Activated T-cell treated with anti-CD3 and anti-CD28 coated beads, Interleukin-2, amount 50 U/mL, for 24 hours (primary cell): Measurements from ENCODE around the gene TENT4A.

Source experiments
- DNase-seq: peaks from one replicate; pipeline ENCODE4 v3.0.0-alpha.2; 2020
- H3K27ac Mint-ChIP-seq: 2 replicates; pipeline ENCODE4 v1.8.0; 2020; ENCODE audit warnings: mild to moderate bottlenecking, mixed read lengths
- H3K27me3 Mint-ChIP-seq: 2 replicates; pipeline ENCODE4 v1.8.0; 2020; ENCODE audit warnings: mixed read lengths
- H3K36me3 Mint-ChIP-seq: 2 replicates; pipeline ENCODE4 v1.8.0; 2020; ENCODE audit warnings: low read depth, mixed read lengths
- H3K4me1 Mint-ChIP-seq: 2 replicates; pipeline ENCODE4 v1.8.0; 2020; ENCODE audit warnings: low read depth, mixed read lengths
- H3K4me3 Mint-ChIP-seq: 2 replicates; pipeline ENCODE4 v1.8.0; 2020; ENCODE audit warnings: mild to moderate bottlenecking, moderate library complexity, mixed read lengths
- H3K9me3 Mint-ChIP-seq: 2 replicates; pipeline ENCODE4 v1.8.0; 2020; ENCODE audit warnings: mixed read lengths

TENT4A gene

DNA sequence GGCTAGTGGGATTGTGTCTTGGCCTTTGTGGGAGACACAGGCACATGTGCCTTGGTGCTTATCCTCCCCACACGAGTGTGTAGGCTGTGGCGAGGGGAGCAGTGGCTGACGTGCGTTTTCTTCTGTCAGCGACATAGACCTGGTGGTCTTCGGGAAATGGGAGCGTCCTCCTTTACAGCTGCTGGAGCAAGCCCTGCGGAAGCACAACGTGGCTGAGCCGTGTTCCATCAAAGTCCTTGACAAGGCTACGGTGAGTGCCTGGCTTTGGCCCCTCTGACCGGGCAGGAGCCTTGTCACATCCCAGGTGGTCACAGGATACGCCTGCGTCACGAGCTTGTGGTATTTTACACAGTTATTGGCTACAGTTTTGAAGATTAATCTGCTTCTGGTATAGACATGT, 26.4 kb downstream of the TENT4A start:
- no peaks in the 10 kb centered on the region for H3K9me3 Mint-ChIP-seq
- peaks cover 93% of the 10 kb centered on the region for H3K36me3 Mint-ChIP-seq
- DNase-seq: no peak
- no peaks in the 10 kb centered on the region for H3K27me3 Mint-ChIP-seq
- H3K27ac Mint-ChIP-seq: peak overlapping the region; percentile 72
- H3K4me1 Mint-ChIP-seq: peaks cover 38% of the 10 kb centered on the region
- no peak overlapping the region for H3K4me3 Mint-ChIP-seq

- H3K9me3 Mint-ChIP-seq: no peaks in the 10 kb centered on the region
- H3K4me3 Mint-ChIP-seq: no peak overlapping the region
- no peaks in the 10 kb centered on the region for H3K27me3 Mint-ChIP-seq
- H3K4me1 Mint-ChIP-seq: peaks cover 36% of the 10 kb centered on the region
- peaks cover 96% of the 10 kb centered on the region for H3K36me3 Mint-ChIP-seq
- peak overlapping the region; percentile 56 for H3K27ac Mint-ChIP-seq
- DNase-seq: no peak
Observed at GRCh38 chr5:6740586-6741150, 27.4 kb downstream of the TENT4A start.

DNA sequence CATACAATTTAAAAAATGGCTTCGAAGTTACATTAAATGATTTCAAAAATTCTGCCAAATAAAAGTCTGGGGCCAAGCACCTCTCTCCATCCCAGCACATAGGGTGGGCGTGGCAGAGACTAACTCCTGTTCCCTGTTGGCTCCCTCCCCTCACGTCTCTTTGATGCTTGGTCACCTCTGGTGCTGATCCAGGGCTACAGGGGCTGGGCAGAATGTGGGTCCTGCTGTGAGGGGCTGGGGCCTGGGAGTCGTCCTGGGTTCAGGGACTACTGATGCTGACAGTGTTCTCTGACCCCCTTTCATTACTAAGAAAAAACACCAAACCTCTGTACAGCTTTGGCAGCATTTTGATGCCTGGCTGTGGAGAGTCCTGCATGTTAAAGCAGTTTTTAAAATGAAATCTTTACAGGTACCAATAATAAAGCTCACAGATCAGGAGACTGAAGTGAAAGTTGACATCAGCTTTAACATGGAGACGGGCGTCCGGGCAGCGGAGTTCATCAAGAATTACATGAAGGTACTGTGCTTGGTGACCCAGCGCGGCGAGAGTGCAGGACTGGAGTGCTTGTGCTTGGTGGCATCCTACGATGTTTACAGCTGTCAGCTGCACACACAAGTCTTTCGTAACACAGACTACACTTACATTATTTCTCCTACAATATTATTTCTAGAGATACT, 29.0 kb downstream of the TENT4A start:
- Mint-ChIP-seq H3K4me1 (peaks cover 21% of the 10 kb centered on the region), H3K9me3 (no peaks in the 10 kb centered on the region), H3K4me3 (no peak overlapping the region), H3K36me3 (peaks cover 98% of the 10 kb centered on the region), H3K27me3 (no peaks in the 10 kb centered on the region), H3K27ac (peak overlapping the region; percentile 86)
- DNase-seq: no peak

DNA sequence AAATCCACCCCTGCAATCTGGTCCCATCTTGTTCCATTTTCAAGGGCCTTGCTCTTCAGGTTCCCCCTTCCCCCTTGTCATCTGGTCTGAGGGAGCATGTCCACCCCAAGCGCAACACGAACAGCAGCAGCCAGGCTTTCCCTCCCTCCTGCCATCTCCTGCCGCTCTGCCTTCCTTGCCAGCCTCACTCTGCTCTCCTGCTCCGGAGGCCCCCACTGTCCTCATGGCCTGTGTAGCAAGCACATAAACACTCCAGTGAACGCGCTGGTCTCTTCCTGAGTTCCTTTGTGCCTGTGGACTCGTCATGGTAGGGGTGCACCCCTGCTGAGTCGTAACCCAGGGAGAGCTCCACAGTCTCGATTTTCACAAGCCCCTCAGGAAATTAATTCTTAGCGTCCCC, 29.9 kb downstream of the TENT4A start:
- no peaks in the 10 kb centered on the region for H3K9me3 Mint-ChIP-seq
- H3K4me1 Mint-ChIP-seq: peaks cover 16% of the 10 kb centered on the region
- peaks cover 98% of the 10 kb centered on the region for H3K36me3 Mint-ChIP-seq
- no peaks in the 10 kb centered on the region for H3K27me3 Mint-ChIP-seq
- no peak for DNase-seq
- H3K4me3 Mint-ChIP-seq: no peak overlapping the region
- peak overlapping the region; percentile 51 for H3K27ac Mint-ChIP-seq

DNA sequence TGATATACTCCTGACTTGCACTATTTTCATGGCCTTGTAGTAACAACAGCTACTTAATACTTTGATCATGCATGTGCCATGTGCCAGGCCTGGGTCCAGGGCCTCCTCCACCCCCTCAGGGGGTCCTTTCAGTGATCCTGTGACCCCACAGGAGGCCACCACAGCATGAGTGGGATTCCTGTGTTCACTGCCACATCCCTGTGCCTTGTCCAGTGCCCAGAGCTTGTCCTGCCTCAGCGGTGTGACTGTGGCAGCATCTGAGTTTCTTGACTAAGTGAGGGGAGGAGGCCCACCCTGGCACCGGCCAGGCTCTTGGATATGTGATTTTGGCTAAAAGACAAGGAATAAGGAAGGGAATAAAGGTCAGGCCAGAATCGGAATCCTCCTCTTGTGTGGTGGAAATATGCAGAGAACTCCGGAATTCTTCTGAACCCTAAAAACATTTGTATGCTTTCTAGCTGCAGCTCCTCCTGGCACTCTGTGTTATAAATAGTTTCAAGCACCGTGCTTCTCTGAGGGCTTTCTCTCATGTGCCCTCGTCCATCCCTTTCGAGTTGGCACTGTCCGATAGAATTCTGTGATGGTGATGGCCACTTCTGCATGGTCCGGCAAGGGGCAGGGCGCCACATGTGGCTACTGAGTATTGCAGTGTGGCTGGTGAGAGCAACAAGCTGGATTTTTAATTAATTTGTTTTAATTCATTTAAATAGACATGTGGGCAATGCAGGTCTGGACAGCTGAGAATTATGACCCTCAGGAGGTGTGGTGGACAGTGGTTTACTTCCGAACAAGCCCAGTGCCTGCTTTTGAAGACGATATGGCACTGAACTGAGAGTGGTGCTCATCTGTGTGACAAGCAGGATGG, 31.8 kb downstream of the TENT4A start:
- Mint-ChIP-seq H3K27ac (peak overlapping the region; percentile 26), H3K4me1 (peaks cover 10% of the 10 kb centered on the region), H3K36me3 (peaks cover 97% of the 10 kb centered on the region), H3K9me3 (no peaks in the 10 kb centered on the region), H3K4me3 (no peak overlapping the region), H3K27me3 (no peaks in the 10 kb centered on the region)
- DNase-seq: no peak

GRCh38 chr5:6745706-6746222, 32.5 kb downstream of the TENT4A start:
- H3K9me3 Mint-ChIP-seq: no peaks in the 10 kb centered on the region
- peak; percentile 16 for DNase-seq
- H3K4me1 Mint-ChIP-seq: peaks cover 10% of the 10 kb centered on the region
- H3K4me3 Mint-ChIP-seq: no peak overlapping the region
- H3K27me3 Mint-ChIP-seq: no peaks in the 10 kb centered on the region
- H3K27ac Mint-ChIP-seq: peak overlapping the region; percentile 26
- peaks cover 97% of the 10 kb centered on the region for H3K36me3 Mint-ChIP-seq

DNA sequence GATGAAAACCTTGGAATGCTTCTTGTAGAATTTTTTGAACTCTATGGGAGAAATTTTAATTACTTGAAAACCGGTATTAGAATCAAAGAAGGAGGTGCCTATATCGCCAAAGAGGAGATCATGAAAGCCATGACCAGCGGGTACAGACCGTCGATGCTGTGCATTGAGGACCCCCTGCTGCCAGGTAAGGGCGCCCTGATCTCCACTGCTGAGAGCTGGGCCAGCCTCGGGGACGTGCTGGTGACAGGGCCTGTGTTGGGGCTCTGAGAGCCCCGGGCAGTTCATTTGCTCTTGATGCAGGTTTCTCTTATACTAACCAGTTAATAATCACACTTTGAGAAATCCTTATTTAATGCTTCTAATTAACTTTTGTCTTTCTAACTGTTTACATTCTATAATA, 33.0 kb downstream of the TENT4A start:
- DNase-seq: no peak
- Mint-ChIP-seq H3K27me3 (no peaks in the 10 kb centered on the region), H3K27ac (no peak overlapping the region), H3K4me1 (peaks cover 10% of the 10 kb centered on the region), H3K4me3 (no peak overlapping the region), H3K36me3 (peaks cover 97% of the 10 kb centered on the region), H3K9me3 (no peaks in the 10 kb centered on the region)

- Mint-ChIP-seq H3K9me3 (no peaks in the 10 kb centered on the region), H3K4me3 (no peak overlapping the region), H3K27me3 (no peaks in the 10 kb centered on the region), H3K36me3 (peaks cover 96% of the 10 kb centered on the region), H3K4me1 (peaks cover 10% of the 10 kb centered on the region), H3K27ac (no peak overlapping the region)
- DNase-seq: no peak
Observed at GRCh38 chr5:6747103-6747502, 33.9 kb downstream of the TENT4A start.

DNA sequence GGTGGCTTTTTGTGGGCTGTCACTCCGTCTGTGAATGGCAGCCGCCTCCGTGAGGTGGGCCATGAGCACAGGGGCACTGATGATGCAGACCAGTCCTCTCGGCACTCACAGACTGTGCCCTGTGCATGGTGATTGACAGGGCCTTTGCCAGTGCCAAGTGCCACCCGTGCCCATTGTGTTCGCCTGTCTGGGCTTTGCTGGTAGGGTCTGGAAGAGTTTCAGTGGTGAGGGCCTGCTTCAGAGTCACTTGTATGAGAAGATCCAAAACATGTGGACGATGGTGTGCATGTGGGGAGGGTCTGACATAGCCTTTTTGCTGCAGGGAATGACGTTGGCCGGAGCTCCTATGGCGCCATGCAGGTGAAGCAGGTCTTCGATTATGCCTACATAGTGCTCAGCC, 34.9 kb downstream of the TENT4A start:
- H3K36me3 Mint-ChIP-seq: peaks cover 96% of the 10 kb centered on the region
- no peak overlapping the region for H3K4me3 Mint-ChIP-seq
- H3K27me3 Mint-ChIP-seq: no peaks in the 10 kb centered on the region
- H3K4me1 Mint-ChIP-seq: peaks cover 10% of the 10 kb centered on the region
- H3K27ac Mint-ChIP-seq: no peak overlapping the region
- H3K9me3 Mint-ChIP-seq: no peaks in the 10 kb centered on the region
- DNase-seq: no peak

DNA sequence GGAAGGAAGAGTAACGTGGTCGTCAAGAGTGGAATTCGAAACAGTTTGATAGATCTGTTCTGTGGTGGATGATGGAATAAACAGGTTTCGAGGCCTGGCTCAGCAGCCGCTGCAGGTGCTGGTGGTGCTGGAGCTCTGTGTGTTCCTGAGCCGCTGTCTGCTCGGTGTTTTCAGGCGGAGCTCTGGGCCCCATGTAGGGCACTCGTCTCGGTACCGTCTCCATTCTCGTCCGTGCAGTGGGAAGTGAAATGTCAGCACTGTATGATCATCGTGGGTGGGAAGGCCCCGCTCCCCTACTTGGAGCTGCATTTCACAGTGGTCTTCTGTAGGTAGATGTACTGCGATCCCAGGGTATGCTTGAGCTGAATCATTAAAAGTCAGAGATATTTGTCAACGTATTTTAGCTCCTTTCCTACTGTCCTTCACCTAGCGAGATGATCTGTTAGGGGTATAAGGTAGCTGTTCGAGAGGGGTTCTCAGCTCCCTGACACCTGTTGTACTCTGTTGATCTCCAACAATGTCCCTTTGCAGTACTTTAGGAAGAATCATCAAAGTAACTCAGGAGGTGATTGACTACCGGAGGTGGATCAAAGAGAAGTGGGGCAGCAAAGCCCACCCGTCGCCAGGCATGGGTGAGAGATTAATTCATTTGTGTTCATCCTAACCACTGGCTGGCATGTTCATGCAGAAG, 35.9 kb downstream of the TENT4A start:
- peaks cover 10% of the 10 kb centered on the region for H3K4me1 Mint-ChIP-seq
- H3K9me3 Mint-ChIP-seq: no peaks in the 10 kb centered on the region
- no peaks in the 10 kb centered on the region for H3K27me3 Mint-ChIP-seq
- peaks cover 97% of the 10 kb centered on the region for H3K36me3 Mint-ChIP-seq
- peak; percentile 14 for DNase-seq
- no peak overlapping the region for H3K4me3 Mint-ChIP-seq
- peak overlapping the region; percentile 35 for H3K27ac Mint-ChIP-seq

GRCh38 chr5:6750142-6750840, 37.1 kb downstream of the TENT4A start:
- no peaks in the 10 kb centered on the region for H3K9me3 Mint-ChIP-seq
- H3K4me3 Mint-ChIP-seq: no peak overlapping the region
- peaks cover 97% of the 10 kb centered on the region for H3K36me3 Mint-ChIP-seq
- no peak overlapping the region for H3K27ac Mint-ChIP-seq
- H3K4me1 Mint-ChIP-seq: peaks cover 5% of the 10 kb centered on the region
- DNase-seq: peak; percentile 12
- H3K27me3 Mint-ChIP-seq: no peaks in the 10 kb centered on the region

DNA sequence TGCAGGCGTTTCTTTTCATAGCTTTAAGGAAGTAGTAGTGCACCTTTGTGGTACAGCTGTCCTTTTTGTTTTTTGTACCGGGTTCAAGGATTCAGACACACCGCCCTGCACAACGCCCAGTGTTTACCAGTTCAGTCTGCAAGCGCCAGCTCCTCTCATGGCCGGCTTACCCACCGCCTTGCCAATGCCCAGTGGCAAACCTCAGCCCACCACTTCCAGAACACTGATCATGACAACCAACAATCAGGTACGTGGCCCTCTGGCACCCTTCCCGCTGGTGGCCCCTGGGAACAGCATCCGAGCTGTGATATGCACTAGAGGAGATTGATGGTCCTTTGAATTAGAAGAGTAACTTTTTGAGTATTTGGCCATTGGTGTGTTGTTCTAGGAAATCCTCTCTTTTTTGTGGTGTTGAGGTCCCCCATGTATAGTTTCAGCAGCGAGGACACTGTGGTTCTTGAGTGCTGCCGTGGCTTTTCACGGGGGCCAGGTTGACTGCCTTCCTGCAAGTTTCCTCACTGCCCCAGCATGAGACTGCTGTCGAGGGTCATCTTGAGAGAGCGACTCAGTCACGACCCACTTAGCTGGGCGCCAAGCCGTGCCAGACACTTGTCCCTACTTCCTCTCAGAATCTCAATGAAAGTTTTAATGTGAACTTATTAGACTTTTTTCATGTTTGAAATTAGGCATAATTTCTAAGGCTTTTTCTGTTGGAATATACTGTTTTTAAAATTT, 37.9 kb downstream of the TENT4A start:
- H3K36me3 Mint-ChIP-seq: peaks cover 97% of the 10 kb centered on the region
- H3K4me3 Mint-ChIP-seq: no peak overlapping the region
- H3K27me3 Mint-ChIP-seq: no peaks in the 10 kb centered on the region
- no peaks in the 10 kb centered on the region for H3K4me1 Mint-ChIP-seq
- H3K27ac Mint-ChIP-seq: peak overlapping the region; percentile 26
- DNase-seq: peak; percentile 15
- no peaks in the 10 kb centered on the region for H3K9me3 Mint-ChIP-seq

- H3K9me3 Mint-ChIP-seq: no peaks in the 10 kb centered on the region
- peaks cover 96% of the 10 kb centered on the region for H3K36me3 Mint-ChIP-seq
- no peaks in the 10 kb centered on the region for H3K27me3 Mint-ChIP-seq
- no peak for DNase-seq
- no peak overlapping the region for H3K27ac Mint-ChIP-seq
- no peaks in the 10 kb centered on the region for H3K4me1 Mint-ChIP-seq
- H3K4me3 Mint-ChIP-seq: no peak overlapping the region
Observed at GRCh38 chr5:6752236-6752635, 39.0 kb downstream of the TENT4A start.
